Measurements from ENCODE around the gene ATXN7L3. TPM values are rescaled to one million over a fixed set of nuclear protein-coding genes. Genes with fewer than 3 reads are reported as not detected.
"Not testable (repeated sequence)": the region's sequence is repeated elsewhere in the genome, so short reads cannot be mapped to it uniquely, and the experiment has no call there.

Gene ATXN7L3
- total RNA-seq, 4 donors from 2014 or later = 44.1 to 77.4 (median 52.3) TPM

- WGBS, 2 donors (ENCODE audit: low coverage in 1 of 2) = 64% methylated on average over 2 of the region's 2 CpGs; no CpG with 5 or more reads in 1 of the 2 donors
- intact Hi-C loops (cut with DNase I; ENCODE audit: low total_unique reads) = no loop called here
- TF ChIP-seq CTCF (IDR thresholded peaks at IDR 0.05) (no peak), POLR2AphosphoS5 (IDR thresholded peaks at IDR 0.05) (no peak), POLR2A (IDR thresholded peaks at IDR 0.05) (no peak), EP300 (IDR thresholded peaks at IDR 0.05; ENCODE audit: low read depth) (no peak)
- Histone ChIP-seq H3K36me3 (no peaks in the 10 kb centered on the region), H3K4me3 (no peak overlapping the region), H3K9me3 (no peaks in the 10 kb centered on the region), H3K27ac (no peak overlapping the region), H3K27me3 (no peaks in the 10 kb centered on the region), H3K4me1 (peaks cover 0 to 11% (median 6%) of the 10 kb centered on the region in 4 donors)
- DNase-seq = no peak
- in situ Hi-C loops (cut with MboI; ENCODE audit: low pct_ligation_motif_present in 1 of 4, low pct_unique_long_range_greater_than_20kb in 1 of 4, low sequenced_read_pairs in 3 of 4) = no loop called here
Measured at GRCh38 chr17:44146375-44147346, 53.0 kb downstream of the ATXN7L3 start.

- no peak overlapping the region for H3K27ac ChIP-seq
- no peak for DNase-seq
- H3K4me1 ChIP-seq = peaks cover 0 to 15% (median 9%) of the 10 kb centered on the region in 4 donors
- H3K27me3 ChIP-seq = no peaks in the 10 kb centered on the region
- 83 to 90% methylated on average over 6 to 7 of the region's 7 CpGs for WGBS, 2 donors (ENCODE audit: low coverage in 1 of 2)
- H3K9me3 ChIP-seq = no peaks in the 10 kb centered on the region
- no peaks in the 10 kb centered on the region for H3K36me3 ChIP-seq
- no peak overlapping the region for H3K4me3 ChIP-seq
- intact Hi-C loops (cut with DNase I; ENCODE audit: low total_unique reads) (no loop called here), in situ Hi-C loops (cut with MboI; ENCODE audit: low pct_ligation_motif_present in 1 of 4, low pct_unique_long_range_greater_than_20kb in 1 of 4, low sequenced_read_pairs in 3 of 4) (no loop called here)
- TF ChIP-seq CTCF (IDR thresholded peaks at IDR 0.05) (no peak), POLR2A (IDR thresholded peaks at IDR 0.05) (no peak), POLR2AphosphoS5 (IDR thresholded peaks at IDR 0.05) (no peak), EP300 (IDR thresholded peaks at IDR 0.05; ENCODE audit: low read depth) (no peak)
Measured at GRCh38 chr17:44144966-44145739, 54.5 kb downstream of the ATXN7L3 start.

- H3K27me3 ChIP-seq; H3K36me3 ChIP-seq; DNase-seq; H3K27ac ChIP-seq; H3K4me3 ChIP-seq; H3K9me3 ChIP-seq; in situ Hi-C loops (cut with MboI; ENCODE audit: low pct_ligation_motif_present in 1 of 4, low pct_unique_long_range_greater_than_20kb in 1 of 4, low sequenced_read_pairs in 3 of 4); intact Hi-C loops (cut with DNase I; ENCODE audit: low total_unique reads): not testable (repeated sequence)
- WGBS, 2 donors (ENCODE audit: low coverage in 1 of 2) = 89 to 93% methylated on average over 3 to 8 of the region's 8 CpGs
- peaks cover 0 to 15% (median 9%) of the 10 kb centered on the region in 4 donors for H3K4me1 ChIP-seq
Measured at GRCh38 chr17:44143921-44144320, 55.8 kb downstream of the ATXN7L3 start.

Small RNA genes within 50 kb of the gene (small RNA-seq; reads per million reads assigned to genes)
- gene MIR6782 = 0 to 0.18 (median 0) reads per million in 4 donors

Other genes with a start within 250 kb of the ATXN7L3 start
- gene PYY, start 245.9 kb downstream of the ATXN7L3 start, total RNA-seq = 10 to 100 TPM in 3 of 4 donors, not detected in 1; 27.7 to 89.2 (median 52.1) TPM
- 10 to 100 TPM in 2 of 4 donors, 1 to 10 TPM in 2; 3.0 to 46.3 (median 17.7) TPM for gene NAGS, start 195.3 kb downstream of the ATXN7L3 start, total RNA-seq
- gene TMEM101, start 184.9 kb downstream of the ATXN7L3 start, total RNA-seq = 10 to 100 TPM; 25.2 to 34.0 (median 27.7) TPM
- gene LSM12, start 133.2 kb downstream of the ATXN7L3 start, total RNA-seq = 10 to 100 TPM in 3 of 4 donors, 1 to 10 TPM in 1; 5.4 to 29.2 (median 22.9) TPM
- gene G6PC3, start 129.1 kb downstream of the ATXN7L3 start, total RNA-seq = 10 to 100 TPM in 3 of 4 donors, 1 to 10 TPM in 1; 5.2 to 35.6 (median 18.5) TPM
- 100 to 1,000 TPM in 1 of 4 donors, 10 to 100 TPM in 3; 45.3 to 182 (median 70.8) TPM for gene HDAC5, start 76.2 kb downstream of the ATXN7L3 start, total RNA-seq
- 10 to 100 TPM in 2 of 4 donors, under 1 TPM in 2; 0.32 to 16.9 (median 8.5) TPM for gene HROB, start 58.0 kb downstream of the ATXN7L3 start, total RNA-seq
- 1 to 10 TPM in 2 of 4 donors, not detected in 2; 1.2 to 2.6 TPM for gene ASB16, start 29.2 kb downstream of the ATXN7L3 start, total RNA-seq
- gene TMUB2, start 12.9 kb downstream of the ATXN7L3 start, total RNA-seq = 10 to 100 TPM; 53.4 to 70.5 (median 60.6) TPM
- 10 to 100 TPM; 49.4 to 61.6 (median 60.4) TPM for gene UBTF, start 19.8 kb upstream of the ATXN7L3 start, total RNA-seq
- gene SLC4A1, start 68.3 kb upstream of the ATXN7L3 start, total RNA-seq = not detected
- gene RUNDC3A, start 108.7 kb upstream of the ATXN7L3 start, total RNA-seq = 1 to 10 TPM in 2 of 4 donors, under 1 TPM in 1, not detected in 1; 0.48 to 7.6 (median 1.1) TPM
- gene SLC25A39, start 124.9 kb upstream of the ATXN7L3 start, total RNA-seq = 100 to 1,000 TPM; 136 to 154 (median 141) TPM
- 1,000 to 10,000 TPM in 1 of 4 donors, 100 to 1,000 TPM in 3; 546 to 1,119 (median 694) TPM for gene GRN, start 145.4 kb upstream of the ATXN7L3 start, total RNA-seq
- 1 to 10 TPM in 1 of 4 donors, under 1 TPM in 2, not detected in 1; 0.14 to 7.9 (median 0.95) TPM for gene FAM171A2, start 164.0 kb upstream of the ATXN7L3 start, total RNA-seq
- under 1 TPM in 2 of 4 donors, not detected in 2; 0.14 to 0.32 TPM for gene ITGA2B, start 189.8 kb upstream of the ATXN7L3 start, total RNA-seq